Measurements from ENCODE around the gene SLC5A5.

SLC5A5 gene

GRCh38 chr19:17936379-17936778 is 64.6 kb downstream of the SLC5A5 start:
- no peak for TF ChIP-seq CTCF (IDR thresholded peaks at IDR 0.05; ENCODE audit: insufficient read depth, low read length, missing control alignments)
- CTCF ChIA-PET, result interaction anchor here (1.0 to 24.2 kb wide), 5 partner anchors 9 to 76 kb away, joined by 4 to 666 read pairs (median 35); partner anchors contain the start of genes ARRDC2, RPL18A and SLC5A5
- H3K4me3 ChIP-seq (ENCODE audit: low read depth, low read length), result no peak overlapping the region
- DNase-seq (ENCODE audit: low read depth, low spot score), result no peak
- POLR2A ChIA-PET, result no interaction called here

- no peak for DNase-seq (ENCODE audit: low read depth, low spot score)
- POLR2A ChIA-PET, result interaction anchor here (0.9 to 1.1 kb wide), 2 partner anchors 59 to 78 kb away, joined by 4 read pairs; partner anchors contain the start of gene RPL18A
- H3K4me3 ChIP-seq (ENCODE audit: low read depth, low read length), result no peak overlapping the region
- TF ChIP-seq CTCF (IDR thresholded peaks at IDR 0.05; ENCODE audit: insufficient read depth, low read length, missing control alignments), result no peak
- CTCF ChIA-PET, result interaction anchor here (0.7 to 24.2 kb wide), 28 partner anchors 8 to 214 kb away, joined by 3 to 666 read pairs (median 4); partner anchors contain the start of genes ARRDC2, RPL18A and SLC5A5
These were observed 65.7 kb downstream of the SLC5A5 start for GRCh38 chr19:17937371-17937900.

DNA sequence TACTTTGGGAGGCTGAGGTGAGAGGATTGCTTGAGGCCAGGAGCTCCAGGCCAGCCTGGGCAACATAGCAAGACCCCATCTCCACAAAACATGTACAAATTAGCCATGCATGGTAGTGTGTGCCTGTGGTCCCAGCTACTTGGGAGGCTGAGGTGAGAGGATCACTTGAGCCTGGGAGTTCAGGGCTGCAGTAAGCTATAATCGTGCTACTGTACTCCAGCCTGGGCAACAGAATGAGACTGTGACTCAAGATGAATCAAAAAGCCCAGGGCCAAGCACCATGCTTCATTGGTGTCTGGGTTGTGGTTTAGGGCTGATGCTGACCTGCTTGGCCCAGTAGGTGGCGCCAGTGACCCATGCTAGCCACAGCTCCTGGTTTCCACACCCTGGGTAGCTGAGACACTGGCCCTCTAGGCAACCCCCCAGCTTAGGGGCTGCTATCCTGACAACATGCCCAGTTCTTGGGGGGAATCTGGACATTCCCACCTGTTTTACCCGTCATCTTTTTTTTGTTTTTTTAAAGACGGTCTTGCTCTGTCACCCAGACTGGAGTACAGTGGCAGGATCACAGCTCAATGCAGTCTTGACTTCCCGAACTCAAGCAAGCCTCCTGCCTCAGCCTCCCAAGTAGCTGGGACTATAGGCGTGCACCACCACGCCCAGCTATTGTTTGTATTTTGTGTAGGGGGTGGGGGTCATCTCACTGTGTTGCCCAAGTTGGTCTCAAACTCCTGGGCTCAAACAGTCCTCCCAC is 66.5 kb downstream of the SLC5A5 start:
- peak; percentile 96 for TF ChIP-seq CTCF (IDR thresholded peaks at IDR 0.05; ENCODE audit: insufficient read depth, low read length, missing control alignments)
- CTCF ChIA-PET, result interaction anchor here (0.7 to 24.2 kb wide), 31 partner anchors 7 to 213 kb away, joined by 3 to 666 read pairs (median 4); partner anchors contain the start of genes ARRDC2, RPL18A and SLC5A5
- POLR2A ChIA-PET, result interaction anchor here (0.6 to 1.1 kb wide), 5 partner anchors 54 to 79 kb away, joined by 4 to 5 read pairs (median 4); partner anchors contain the start of gene RPL18A
- no peak overlapping the region for H3K4me3 ChIP-seq (ENCODE audit: low read depth, low read length)
- DNase-seq (ENCODE audit: low read depth, low spot score), result peak; percentile 26

DNA sequence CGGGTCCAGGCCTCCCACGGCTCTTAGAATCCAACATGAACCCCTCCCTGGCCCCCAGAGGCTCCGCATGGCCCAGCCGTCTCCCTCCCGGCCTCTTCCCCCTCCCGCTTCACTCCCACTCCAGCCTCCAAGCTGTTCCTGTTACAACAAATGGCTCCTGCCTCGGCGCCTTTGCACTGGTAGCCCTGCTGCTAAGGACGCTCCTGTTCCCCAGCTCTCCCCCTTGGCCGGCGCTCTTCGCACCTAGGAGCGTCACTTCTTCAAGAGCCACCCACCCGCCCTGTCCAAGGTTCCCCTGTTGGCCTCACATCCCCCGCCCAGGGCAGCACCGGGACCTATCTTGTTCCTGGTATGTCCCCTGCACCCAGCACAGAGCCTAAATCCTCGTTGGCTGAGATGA is 70.4 kb downstream of the SLC5A5 start:
- no peak for TF ChIP-seq CTCF (IDR thresholded peaks at IDR 0.05; ENCODE audit: insufficient read depth, low read length, missing control alignments)
- POLR2A ChIA-PET, result interaction anchor here (1.0 kb wide), 1 partner anchor 54 kb away, joined by 3 read pairs; no protein-coding TSS in a partner anchor
- no peak for DNase-seq (ENCODE audit: low read depth, low spot score)
- no peak overlapping the region for H3K4me3 ChIP-seq (ENCODE audit: low read depth, low read length)
- CTCF ChIA-PET, result interaction anchor here (1.0 to 24.2 kb wide), 4 partner anchors 8 to 58 kb away, joined by 3 to 666 read pairs (median 56); partner anchors contain the start of genes ARRDC2 and CCDC124

- DNase-seq (ENCODE audit: low read depth, low spot score), result no peak
- H3K4me3 ChIP-seq (ENCODE audit: low read depth, low read length), result no peak overlapping the region
- ChIA-PET CTCF (interaction anchor here (1.0 to 24.2 kb wide), 3 partner anchors 8 to 58 kb away, joined by 4 to 666 read pairs (median 109); partner anchors contain the start of genes ARRDC2 and CCDC124), POLR2A (interaction anchor here (1.0 kb wide), 1 partner anchor 54 kb away, joined by 3 read pairs; no protein-coding TSS in a partner anchor)
- no peak for TF ChIP-seq CTCF (IDR thresholded peaks at IDR 0.05; ENCODE audit: insufficient read depth, low read length, missing control alignments)
These were observed 71.0 kb downstream of the SLC5A5 start for GRCh38 chr19:17942582-17943273.
